HCT116 (cell line): Measurements from ENCODE around the gene NANOGP8. TPM values are rescaled to one million over a fixed set of nuclear protein-coding genes. Genes with fewer than 3 reads are reported as not detected.
"Not testable (repeated sequence)": the region's sequence is repeated elsewhere in the genome, so short reads cannot be mapped to it uniquely, and the experiment has no call there.

Source experiments
- ATAC-seq: fragments of 200-7000 bp; cut with Tn5 transposase; 2 replicates; pipeline ENCODE4 v1.9.1; 2020; ENCODE audit warnings: mild to moderate bottlenecking, moderate library complexity
- BruUV-seq: library from RNA; stranded (reverse); fragments of 400-500 nt; replicated peaks from 2 replicates; lab custom pipeline; 2021; lab: Mats Ljungman, UMichigan
- CTCF ChIA-PET: fragments of 300-600 bp; sonication (Branson Sonifier 250); formaldehyde crosslinking; loops from one replicate; lab custom pipeline; 2021; ENCODE audit warnings: antibody characterized with exemption; lab: Charles Lee
- POLR2A ChIA-PET: fragments of 300-600, 350-600 bp; sonication (Branson Sonifier 250); formaldehyde crosslinking; loops from one replicate; lab custom pipeline; 2021; ENCODE audit warnings: antibody characterized with exemption; lab: Charles Lee
- RAD21 ChIA-PET, 2 experiments: fragments of 300-600 bp; sonication (Branson Sonifier 250); formaldehyde crosslinking; loops; one replicate each; lab custom pipeline; 2023; ENCODE audit warnings: low total read pairs in 2 of 2; ENCODE audit not compliant: uncharacterized antibody in 2 of 2, unreplicated experiment in 2 of 2, low non-redundant PET in 1 of 2; lab: Charles Lee
- DNase-seq: peaks from one replicate; pipeline ENCODE4 v3.0.0-alpha.2; 2010; ENCODE audit warnings: low read depth, low spot score
- H2AFZ ChIP-seq: fragments of 200-600 bp; shearing (Covaris generic), sonication (generic); 2 replicates; pipeline ENCODE4 v1.6.1; 2017; ENCODE audit warnings: low read depth, mixed run types, mixed read lengths, antibody characterized with exemption, low read length; ENCODE audit not compliant: poor library complexity, severe bottlenecking
- H3K27ac ChIP-seq: 2 replicates; pipeline ENCODE4 v1.5.1; 2012; ENCODE audit warnings: low read depth, low read length
- H3K27me3 ChIP-seq: fragments of 200-600 bp; sonication (generic); 2 replicates; pipeline ENCODE4 v1.6.1; 2016; ENCODE audit warnings: mixed run types, low read length, mixed read lengths; ENCODE audit not compliant: insufficient read depth
- H3K36me3 ChIP-seq, 2 experiments: fragments of 200-500 bp in 1 of 2; fragments of 200-600 bp in 1 of 2; sonication (Bioruptor generic) in 1 of 2; sonication (generic) in 1 of 2; 2 replicates each; pipeline versions ENCODE4 v1.5.1 to v1.6.1; 2014 to 2016; ENCODE audit warnings: low read length in 2 of 2, inconsistent platforms in 1 of 2, mixed read lengths in 1 of 2, mixed run types in 1 of 2; ENCODE audit not compliant: insufficient read depth in 2 of 2, control insufficient read depth in 1 of 2
- H3K4me1 ChIP-seq, 2 experiments: fragments of 200-600 bp in 1 of 2; sonication (generic) in 1 of 2; 2 replicates each; pipeline versions ENCODE4 v1.5.1 to v1.6.1; 2012 to 2017; ENCODE audit warnings: low read length in 2 of 2, inconsistent platforms in 1 of 2, mild to moderate bottlenecking in 1 of 2, mixed read lengths in 1 of 2, mixed run types in 1 of 2, moderate library complexity in 1 of 2; ENCODE audit not compliant: insufficient read depth in 2 of 2, control insufficient read depth in 1 of 2
- H3K4me2 ChIP-seq: fragments of 200-600 bp; sonication (generic); 2 replicates; pipeline ENCODE4 v1.6.1; 2017; ENCODE audit warnings: mixed run types, low read length, mixed read lengths
- H3K4me3 ChIP-seq, 2 experiments: fragments of 200-600 bp in 1 of 2; sonication (generic) in 1 of 2; replicated peaks in 1 of 2; 2 replicates each; pipeline ENCODE4 v1.5.1; 2011 to 2016; ENCODE audit warnings: low read length in 2 of 2, control low read depth in 1 of 2, low read depth in 1 of 2, mild to moderate bottlenecking in 1 of 2, mixed read lengths in 1 of 2, mixed run types in 1 of 2
- H3K79me2 ChIP-seq: fragments of 200-600 bp; sonication (generic); 2 replicates; pipeline ENCODE4 v1.6.1; 2017; ENCODE audit warnings: mild to moderate bottlenecking, mixed run types, low read length, moderate library complexity, mixed read lengths; ENCODE audit not compliant: insufficient read depth
- H3K9ac ChIP-seq: fragments of 200-600 bp; sonication (generic); 2 replicates; pipeline ENCODE4 v1.6.1; 2016; ENCODE audit warnings: low read length, mixed read lengths
- H3K9me2 ChIP-seq: fragments of 200-600 bp; sonication (generic), shearing (Covaris generic); 2 replicates; pipeline ENCODE4 v1.6.1; 2017; ENCODE audit warnings: mixed run types, mild to moderate bottlenecking, moderate library complexity; ENCODE audit not compliant: insufficient read depth
- H3K9me3 ChIP-seq, 2 experiments: fragments of 200-500 bp in 1 of 2; fragments of 200-600 bp in 1 of 2; sonication (Bioruptor generic) in 1 of 2; sonication (generic) in 1 of 2; 2 replicates each; pipeline ENCODE4 v1.6.1; 2014 to 2017; ENCODE audit warnings: low read length in 2 of 2, mixed read lengths in 2 of 2, inconsistent platforms in 1 of 2, low read depth in 1 of 2, mild to moderate bottlenecking in 1 of 2, mixed run types in 1 of 2, moderate library complexity in 1 of 2; ENCODE audit not compliant: control insufficient read depth in 1 of 2, insufficient read depth in 1 of 2
- H4K20me1 ChIP-seq: fragments of 200-600 bp; sonication (generic), shearing (Covaris generic); 2 replicates; pipeline ENCODE4 v1.6.1; 2017; ENCODE audit warnings: mixed run types, mild to moderate bottlenecking, moderate library complexity; ENCODE audit not compliant: insufficient read depth
- CBX3 ChIP-seq: IDR thresholded peaks from 2 replicates; pipeline ENCODE4 v1.6.1; 2012; ENCODE audit warnings: low read depth
- CEBPB ChIP-seq: IDR thresholded peaks from 2 replicates; pipeline ENCODE4 v1.6.1; 2012; ENCODE audit warnings: low read depth
- EGR1 ChIP-seq: IDR thresholded peaks from 2 replicates; pipeline ENCODE4 v1.6.1; 2012; ENCODE audit warnings: low read depth
- EZH2 ChIP-seq: fragments of 200-600 bp; sonication (generic); IDR thresholded peaks from 2 replicates; pipeline ENCODE4 v1.6.1; 2017; ENCODE audit warnings: antibody characterized with exemption, mixed run types
- EZH2phosphoT487 ChIP-seq: fragments of 200-600 bp; IDR thresholded peaks from 2 replicates; pipeline ENCODE4 v1.6.1; 2018; ENCODE audit warnings: antibody characterized with exemption, borderline replicate concordance
- JUND ChIP-seq: IDR thresholded peaks from 2 replicates; pipeline ENCODE4 v1.6.1; 2012
- SIN3A ChIP-seq: IDR thresholded peaks from 2 replicates; pipeline ENCODE4 v1.6.1; 2012; ENCODE audit warnings: low read depth
- SP1 ChIP-seq: IDR thresholded peaks from 2 replicates; pipeline ENCODE4 v1.6.1; 2012; ENCODE audit warnings: low read depth
- SRF ChIP-seq: IDR thresholded peaks from 2 replicates; pipeline ENCODE4 v1.6.1; 2012; ENCODE audit warnings: low read depth
- YY1 ChIP-seq: IDR thresholded peaks from 2 replicates; pipeline ENCODE4 v1.6.1; 2011; ENCODE audit warnings: low read length, low read depth, moderate library complexity, mild to moderate bottlenecking; ENCODE audit not compliant: insufficient replicate concordance; ENCODE audit errors: extremely low read depth
- ZFX ChIP-seq: fragments of 450-650 bp; IDR thresholded peaks from 2 replicates; pipeline ENCODE4 v1.6.1; 2017
- intact Hi-C: fragments of 100-400 bp; cut with micrococcal nuclease; formaldehyde crosslinking; loops from 2 replicates; pipeline ENCODE4 v1.10.0; 2022
- total RNA-seq: library from RNA; stranded (reverse); gene quantifications from one replicate; pipeline ENCODE4 v1.2.1, GENCODE V29; 2021; ENCODE audit not compliant: unreplicated experiment
- TF ChIP-seq, protein P1 (sequence below), 3 experiments: fragments of 200-600 bp in 1 of 3; sonication (generic) in 1 of 3; IDR thresholded peaks in 2 of 3; conservative IDR thresholded peaks in 1 of 3; 2 replicates each; pipeline ENCODE4 v1.5.1; 2012 to 2017; ENCODE audit warnings: low read depth in 2 of 3, low read length in 2 of 3, antibody characterized with exemption in 1 of 3, borderline replicate concordance in 1 of 3, control low read depth in 1 of 3, mild to moderate bottlenecking in 1 of 3, mixed read lengths in 1 of 3, mixed run types in 1 of 3, moderate library complexity in 1 of 3; ENCODE audit not compliant: insufficient read depth in 1 of 3

Gene NANOGP8
- total RNA-seq, 1 experiment from 2014 or later, result not detected

DNA sequence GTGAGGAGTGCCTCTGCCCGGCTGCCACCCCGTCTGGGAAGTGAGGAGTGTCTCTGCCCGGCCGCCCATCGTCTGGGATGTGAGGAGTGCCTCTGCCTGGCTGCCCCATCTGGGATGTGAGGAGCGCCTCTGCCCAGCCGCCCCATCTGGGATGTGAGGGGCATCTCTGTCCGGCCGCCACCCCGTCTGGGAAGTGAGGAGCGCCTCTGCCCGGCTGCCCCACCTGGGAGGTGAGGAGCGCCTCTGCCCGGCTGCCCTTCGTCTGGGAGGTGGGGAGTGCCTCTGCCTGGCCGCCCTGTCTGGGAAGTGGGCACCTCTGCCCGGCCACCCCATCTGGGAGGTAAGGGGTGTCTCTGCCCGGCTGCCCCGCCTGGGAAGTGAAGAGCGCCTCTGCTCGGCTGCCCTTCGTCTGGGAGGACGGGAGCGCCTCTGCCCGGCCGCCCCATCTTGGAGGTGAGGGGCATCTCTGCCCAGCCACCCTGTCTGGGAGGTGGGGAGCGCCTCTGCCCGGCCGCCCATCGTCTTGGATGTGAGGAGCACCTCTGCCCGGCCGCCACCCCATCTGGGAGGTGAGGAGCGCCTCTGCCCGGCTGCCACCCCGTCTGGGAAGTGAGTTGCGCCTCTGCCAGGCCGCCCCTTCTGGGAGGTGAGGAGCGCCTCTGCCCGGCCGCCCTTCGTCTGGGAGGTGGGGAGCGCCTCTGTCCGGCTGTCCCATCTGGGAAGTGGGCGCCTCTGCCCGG lies 3.3 kb downstream of the NANOGP8 start:
- H3K27me3 ChIP-seq, ATAC-seq, H3K79me2 ChIP-seq, POLR2A ChIA-PET, H4K20me1 ChIP-seq, H3K4me3 ChIP-seq, H3K9me2 ChIP-seq, H3K9me3 ChIP-seq, H3K4me2 ChIP-seq, H2AFZ ChIP-seq, H3K27ac ChIP-seq, H3K9ac ChIP-seq, H3K4me1 ChIP-seq, DNase-seq, H3K36me3 ChIP-seq, RAD21 ChIA-PET, intact Hi-C loops, BruUV-seq, CTCF ChIA-PET: not testable (repeated sequence)

DNA sequence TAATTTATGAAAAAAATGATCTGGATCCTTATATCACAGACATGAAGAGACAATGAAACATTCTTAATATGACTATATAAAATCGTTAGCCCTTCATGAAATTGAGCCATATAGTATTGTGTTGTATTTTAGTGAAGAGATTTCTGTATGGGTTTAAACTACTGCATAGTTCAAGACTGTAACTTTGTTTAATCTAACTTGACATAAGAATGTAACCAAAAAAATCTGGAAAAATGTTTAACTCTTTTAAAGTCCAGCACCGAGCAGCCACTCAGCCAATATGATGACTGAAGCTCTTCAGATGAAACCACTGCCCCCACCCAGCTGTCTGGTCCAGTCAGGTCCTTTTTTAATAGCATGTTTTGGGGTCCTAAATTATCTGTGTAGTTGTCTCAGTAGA lies 4.9 kb downstream of the NANOGP8 start:
- H3K9ac ChIP-seq, result no peak overlapping the region
- TF ChIP-seq SP1, result no peak
- TF ChIP-seq SIN3A, result no peak
- TF ChIP-seq EZH2phosphoT487, result no peak
- TF ChIP-seq CEBPB, result no peak
- TF ChIP-seq SRF, result no peak
- TF ChIP-seq YY1, result no peak
- TF ChIP-seq ZFX, result no peak
- TF ChIP-seq, protein P1, sequence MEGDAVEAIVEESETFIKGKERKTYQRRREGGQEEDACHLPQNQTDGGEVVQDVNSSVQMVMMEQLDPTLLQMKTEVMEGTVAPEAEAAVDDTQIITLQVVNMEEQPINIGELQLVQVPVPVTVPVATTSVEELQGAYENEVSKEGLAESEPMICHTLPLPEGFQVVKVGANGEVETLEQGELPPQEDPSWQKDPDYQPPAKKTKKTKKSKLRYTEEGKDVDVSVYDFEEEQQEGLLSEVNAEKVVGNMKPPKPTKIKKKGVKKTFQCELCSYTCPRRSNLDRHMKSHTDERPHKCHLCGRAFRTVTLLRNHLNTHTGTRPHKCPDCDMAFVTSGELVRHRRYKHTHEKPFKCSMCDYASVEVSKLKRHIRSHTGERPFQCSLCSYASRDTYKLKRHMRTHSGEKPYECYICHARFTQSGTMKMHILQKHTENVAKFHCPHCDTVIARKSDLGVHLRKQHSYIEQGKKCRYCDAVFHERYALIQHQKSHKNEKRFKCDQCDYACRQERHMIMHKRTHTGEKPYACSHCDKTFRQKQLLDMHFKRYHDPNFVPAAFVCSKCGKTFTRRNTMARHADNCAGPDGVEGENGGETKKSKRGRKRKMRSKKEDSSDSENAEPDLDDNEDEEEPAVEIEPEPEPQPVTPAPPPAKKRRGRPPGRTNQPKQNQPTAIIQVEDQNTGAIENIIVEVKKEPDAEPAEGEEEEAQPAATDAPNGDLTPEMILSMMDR (IDR thresholded peaks at IDR 0.05 in 2 of 3, conservative IDR thresholded peaks at IDR 0.05 in 1 of 3; ENCODE audit: borderline replicate concordance in 1 of 3, insufficient read depth in 1 of 3, low read depth in 2 of 3, low read length in 2 of 3), result no peak
- TF ChIP-seq EZH2, result no peak
- no peak for TF ChIP-seq JUND
- TF ChIP-seq CBX3, result no peak
- TF ChIP-seq EGR1, result no peak
- CTCF ChIA-PET, result interaction anchor here (4.2 kb wide), 1 partner anchor 364 kb away, joined by 49 read pairs; no protein-coding TSS in a partner anchor
- no peaks in the 10 kb centered on the region; a peak in 1 of 4 replicates for H3K9me3 ChIP-seq
- no peak overlapping the region for H2AFZ ChIP-seq
- POLR2A ChIA-PET, result no interaction called here
- H3K27me3 ChIP-seq, result no peaks in the 10 kb centered on the region
- H3K36me3 ChIP-seq, result no peaks in the 10 kb centered on the region
- no peaks in the 10 kb centered on the region for H3K79me2 ChIP-seq
- intact Hi-C loops, result no loop called here
- H3K4me1 ChIP-seq, result no peaks in the 10 kb centered on the region
- H3K9me2 ChIP-seq, result no peaks in the 10 kb centered on the region
- RAD21 ChIA-PET, result no interaction called here
- ATAC-seq, result no peak
- no peak for DNase-seq
- H3K4me2 ChIP-seq, result no peak overlapping the region
- no peak overlapping the region for H3K27ac ChIP-seq
- no TSS peak for BruUV-seq
- no peak overlapping the region for H3K4me3 ChIP-seq
- H4K20me1 ChIP-seq, result no peaks in the 10 kb centered on the region
